SK-N-SH (cell line): Measurements from ENCODE around the gene WBP1. TPM values are rescaled to one million over a fixed set of nuclear protein-coding genes. Genes with fewer than 3 reads are reported as not detected.
A peak's percentile ranks its signal among the peaks of the same experiment; 100 is the strongest.

Experiments used
- CTCF ChIA-PET: fragments of 300-600, 350-600 bp; formaldehyde crosslinking; extraction: SDS; loops from one replicate; lab custom pipeline; 2021; lab: Yijun Ruan, JAX
- POLR2A ChIA-PET: fragments of 350-600 bp; sonication (Branson Sonifier 250); formaldehyde crosslinking; extraction: SDS; loops from one replicate; lab custom pipeline; 2020; ENCODE audit warnings: antibody characterized with exemption, inconsistent platforms; lab: Yijun Ruan, JAX
- DNase-seq: peaks from one replicate; pipeline ENCODE4 v3.0.0; 2012
- H2AFZ ChIP-seq: fragments of 200-600 bp; sonication (generic); 2 replicates; pipeline ENCODE4 v1.8.1; 2016; ENCODE audit warnings: antibody characterized with exemption, mild to moderate bottlenecking, low read depth
- H3F3A ChIP-seq: fragments of 200-600 bp; sonication (generic); replicated peaks from 2 replicates; pipeline ENCODE3; 2016; ENCODE audit warnings: antibody characterized with exemption, mild to moderate bottlenecking; ENCODE audit not compliant: insufficient read depth
- H3K27ac ChIP-seq, 2 experiments: fragments of 200-500 bp in 1 of 2; fragments of 200-600 bp in 1 of 2; sonication (Bioruptor generic) in 1 of 2; sonication (generic), shearing (Covaris generic) in 1 of 2; 2 replicates each; pipeline versions ENCODE4 v1.5.1 to v1.6.1; 2014 to 2016; ENCODE audit warnings: low read depth in 2 of 2, inconsistent platforms in 1 of 2, low read length in 1 of 2, mild to moderate bottlenecking in 1 of 2, mixed read lengths in 1 of 2
- H3K27me3 ChIP-seq: fragments of 200-600 bp; sonication (generic), shearing (Covaris generic); 2 replicates; pipeline ENCODE4 v1.6.1; 2016; ENCODE audit warnings: mixed run types; ENCODE audit not compliant: insufficient read depth
- H3K36me3 ChIP-seq, 2 experiments: fragments of 200-500 bp in 1 of 2; fragments of 200-600 bp in 1 of 2; sonication (Bioruptor generic) in 1 of 2; sonication (generic) in 1 of 2; replicated peaks in 1 of 2; 2 replicates each; pipeline versions ENCODE3 to v1.5.1; 2014 to 2016; ENCODE audit warnings: low read length in 1 of 2, mild to moderate bottlenecking in 1 of 2; ENCODE audit not compliant: insufficient read depth in 2 of 2, control insufficient read depth in 1 of 2
- H3K4me1 ChIP-seq, 2 experiments: fragments of 200-500 bp in 1 of 2; fragments of 200-600 bp in 1 of 2; sonication (Bioruptor generic) in 1 of 2; sonication (generic), shearing (Covaris generic) in 1 of 2; 2 replicates each; pipeline versions ENCODE4 v1.5.1 to v1.6.1; 2014 to 2016; ENCODE audit warnings: low read depth in 1 of 2, low read length in 1 of 2, mixed run types in 1 of 2; ENCODE audit not compliant: insufficient read depth in 2 of 2, control insufficient read depth in 1 of 2
- H3K4me2 ChIP-seq: fragments of 200-600 bp; sonication (generic), shearing (Covaris generic); 2 replicates; pipeline ENCODE4 v1.6.1; 2017; ENCODE audit warnings: mixed run types
- H3K4me3 ChIP-seq, 2 experiments: fragments of 200-500 bp in 1 of 2; fragments of 200-600 bp in 1 of 2; sonication (Bioruptor generic) in 1 of 2; sonication (generic), shearing (Covaris generic) in 1 of 2; 2 replicates each; pipeline versions ENCODE4 v1.5.1 to v1.8.1; 2014 to 2016; ENCODE audit warnings: low read depth in 2 of 2, inconsistent platforms in 1 of 2, low read length in 1 of 2, mild to moderate bottlenecking in 1 of 2, mixed read lengths in 1 of 2, moderate library complexity in 1 of 2
- H3K79me2 ChIP-seq: fragments of 200-600 bp; sonication (generic); 2 replicates; pipeline ENCODE4 v1.8.1; 2017; ENCODE audit warnings: mild to moderate bottlenecking; ENCODE audit not compliant: insufficient read depth
- H3K9ac ChIP-seq: fragments of 200-600 bp; sonication (generic); 2 replicates; pipeline ENCODE4 v1.6.1; 2017; ENCODE audit warnings: mixed run types
- H3K9me2 ChIP-seq: fragments of 200-600 bp; sonication (generic); 2 replicates; pipeline ENCODE4 v1.6.1; 2017; ENCODE audit warnings: mixed run types
- H3K9me3 ChIP-seq: fragments of 200-600 bp; sonication (generic); 2 replicates; pipeline ENCODE4 v1.6.1; 2017; ENCODE audit warnings: mixed run types, mild to moderate bottlenecking, moderate library complexity
- H4K20me1 ChIP-seq: fragments of 200-600 bp; sonication (generic); 2 replicates; pipeline ENCODE4 v1.6.1; 2017; ENCODE audit warnings: mild to moderate bottlenecking, mixed run types; ENCODE audit not compliant: insufficient read depth
- FOSL2 ChIP-seq: IDR thresholded peaks from 2 replicates; pipeline ENCODE4 v1.4.0; 2012; ENCODE audit warnings: low read depth, mild to moderate bottlenecking, moderate library complexity, borderline replicate concordance
- GABPA ChIP-seq: IDR thresholded peaks from 2 replicates; pipeline ENCODE4 v1.4.0; 2012; ENCODE audit warnings: low read depth, mild to moderate bottlenecking
- JUND ChIP-seq: IDR thresholded peaks from 2 replicates; pipeline ENCODE4 v1.4.0; 2012
- NRF1 ChIP-seq: IDR thresholded peaks from 2 replicates; pipeline ENCODE4 v1.6.1; 2012; ENCODE audit warnings: low read depth, mild to moderate bottlenecking, low read length
- PBX3 ChIP-seq: IDR thresholded peaks from 2 replicates; pipeline ENCODE4; 2012
- REST ChIP-seq: IDR thresholded peaks from 2 replicates; pipeline ENCODE4 v1.6.1; 2012; ENCODE audit warnings: mild to moderate bottlenecking, low read depth, low read length, moderate library complexity
- TCF12 ChIP-seq: IDR thresholded peaks from 2 replicates; pipeline ENCODE4 v1.4.0; 2012
- WGBS: methylation state at CpG from one replicate; pipeline ENCODE4 v1.1.6; 2017; ENCODE audit warnings: low lambda C conversion rate; 5-methylcytosine and 5-hydroxymethylcytosine counted together
- polyA plus RNA-seq, 3 experiments: library from polyadenylated mRNA; depleted of rRNA; stranded (reverse); fragments of >200 nt; gene quantifications; 2 replicates each; pipeline ENCODE4 v1.2.3, GENCODE V29; 2012

WBP1 gene
- polyA plus RNA-seq, 1 of the 3 experiments (the other 2 are of a cell fraction), result 184 TPM

GRCh38 chr2:74471332-74472065 is 13.3 kb downstream of the WBP1 start:
- peak overlapping the region; percentile 72 for H3K9ac ChIP-seq

More at GRCh38 chr2:74471332-74472065, 13.3 kb downstream of the WBP1 start:
- Histone ChIP-seq H2AFZ (0 out of 2 replicates have a peak overlapping the region, but pooled peaks have one; percentile 81), H3K27me3 (no peaks in the 10 kb centered on the region), H3K36me3 (peaks cover 16 to 19% of the 10 kb centered on the region in 2 experiments), H3K79me2 (peaks cover 19% of the 10 kb centered on the region; the same call in 1 of the 2 replicates), H3K9me2 (no peaks in the 10 kb centered on the region), H3K27ac (peak overlapping the region; percentile 78 to 94), H3F3A (peaks cover 39% of the 10 kb centered on the region), H3K9me3 (no peaks in the 10 kb centered on the region), H3K4me1 (peaks cover 6 to 7% of the 10 kb centered on the region in 2 experiments; a peak in 2 of 4 replicates), H3K4me2 (peak overlapping the region; percentile 93), H4K20me1 (no peaks in the 10 kb centered on the region), H3K4me3 (peak overlapping the region; percentile 68 to 74)
- POLR2A ChIA-PET, result interaction anchor here (1.0 to 6.9 kb wide), 4 partner anchors 11 to 30 kb away, joined by 3 to 60 read pairs (median 10); partner anchors contain the start of genes CCDC142, INO80B and WBP1
- no peak for DNase-seq
- WGBS, result 52% methylated on average over 16 of the region's 16 CpGs
- CTCF ChIA-PET, result interaction anchor here (1.0 to 2.6 kb wide), 2 partner anchors 11 to 60 kb away, joined by 4 to 20 read pairs; partner anchors contain the start of genes CCDC142 and TTC31
- TF ChIP-seq REST, result no peak
- TF ChIP-seq TCF12, result no peak
- TF ChIP-seq FOSL2, result no peak
- no peak for TF ChIP-seq JUND
- no peak for TF ChIP-seq GABPA
- no peak for TF ChIP-seq PBX3
- TF ChIP-seq NRF1, result no peak
